ENCODE measurements around the gene ZNF445.
"Not testable (repeated sequence)": the region's sequence is repeated elsewhere in the genome, so short reads cannot be mapped to it uniquely, and the experiment has no call there.

- not testable (repeated sequence) for TF ChIP-seq EZH2phosphoT487 (IDR thresholded peaks at IDR 0.05; ENCODE audit: borderline replicate concordance, low read length); CTCF (IDR thresholded peaks at IDR 0.05; ENCODE audit: low read depth, low read length, poor library complexity, severe bottlenecking)
Observed at GRCh38 chr3:44418118-44418517, 59.4 kb downstream of the ZNF445 start.

Data from DOHH2 (cell line).